A673 (cell line): ENCODE measurements around the gene PERM1.
"Not testable (repeated sequence)": the region's sequence is repeated elsewhere in the genome, so short reads cannot be mapped to it uniquely, and the experiment has no call there.

ENCODE experiments used
- CTCF ChIP-seq: fragments of 300-800, 200-600 bp; sonication (generic); conservative IDR thresholded peaks from 2 replicates; pipeline ENCODE4 v1.5.1; 2017; ENCODE audit warnings: low read depth, mild to moderate bottlenecking, antibody characterized with exemption, low read length, moderate library complexity, mixed read lengths
- EZH2 ChIP-seq: fragments of 200-600 bp; sonication (generic); IDR thresholded peaks from 2 replicates; pipeline ENCODE4 v1.6.1; 2017; ENCODE audit warnings: borderline replicate concordance, low read depth, mild to moderate bottlenecking, mixed read lengths, antibody characterized with exemption, low read length; ENCODE audit not compliant: poor library complexity, severe bottlenecking

- TF ChIP-seq CTCF, EZH2: not testable (repeated sequence)
Observed at GRCh38 chr1:946811-947210, 35.1 kb downstream of the PERM1 start.
